GM12801 (cell line): ENCODE data around the gene TMEM185A.

Experiments used
- TF ChIP-seq, protein P1 (sequence below): IDR thresholded peaks from one replicate; pipeline ENCODE4 v1.5.1; 2011; ENCODE audit warnings: control low read depth; ENCODE audit not compliant: insufficient read length; ENCODE audit errors: extremely low read depth

The TMEM185A gene

GRCh38 chrX:149641835-149642234 lies 10.2 kb upstream of the TMEM185A start:
- TF ChIP-seq, protein P1, sequence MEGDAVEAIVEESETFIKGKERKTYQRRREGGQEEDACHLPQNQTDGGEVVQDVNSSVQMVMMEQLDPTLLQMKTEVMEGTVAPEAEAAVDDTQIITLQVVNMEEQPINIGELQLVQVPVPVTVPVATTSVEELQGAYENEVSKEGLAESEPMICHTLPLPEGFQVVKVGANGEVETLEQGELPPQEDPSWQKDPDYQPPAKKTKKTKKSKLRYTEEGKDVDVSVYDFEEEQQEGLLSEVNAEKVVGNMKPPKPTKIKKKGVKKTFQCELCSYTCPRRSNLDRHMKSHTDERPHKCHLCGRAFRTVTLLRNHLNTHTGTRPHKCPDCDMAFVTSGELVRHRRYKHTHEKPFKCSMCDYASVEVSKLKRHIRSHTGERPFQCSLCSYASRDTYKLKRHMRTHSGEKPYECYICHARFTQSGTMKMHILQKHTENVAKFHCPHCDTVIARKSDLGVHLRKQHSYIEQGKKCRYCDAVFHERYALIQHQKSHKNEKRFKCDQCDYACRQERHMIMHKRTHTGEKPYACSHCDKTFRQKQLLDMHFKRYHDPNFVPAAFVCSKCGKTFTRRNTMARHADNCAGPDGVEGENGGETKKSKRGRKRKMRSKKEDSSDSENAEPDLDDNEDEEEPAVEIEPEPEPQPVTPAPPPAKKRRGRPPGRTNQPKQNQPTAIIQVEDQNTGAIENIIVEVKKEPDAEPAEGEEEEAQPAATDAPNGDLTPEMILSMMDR, result no peak

- TF ChIP-seq, protein P1, result no peak
These were observed 9.8 kb upstream of the TMEM185A start for GRCh38 chrX:149641432-149641831.

DNA sequence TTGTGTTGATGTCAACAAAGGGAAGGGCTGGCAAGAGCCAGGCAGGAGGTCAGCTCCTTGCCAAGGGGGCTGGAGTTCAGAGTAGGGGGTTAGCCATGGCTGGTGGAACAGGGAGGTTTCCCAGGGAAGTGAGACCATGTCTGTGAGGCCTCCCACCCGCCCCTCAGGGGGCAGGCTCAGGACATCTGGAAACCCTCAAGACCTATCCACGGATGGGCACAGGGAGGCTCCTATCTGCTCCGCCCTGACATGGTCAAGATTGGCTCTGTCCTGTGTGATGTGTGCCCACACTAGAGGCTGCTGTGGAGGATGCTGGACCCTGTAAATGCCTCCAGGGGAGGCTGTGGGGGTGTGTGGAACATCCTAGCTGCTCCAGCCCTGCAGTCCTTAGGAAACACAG lies 8.0 kb upstream of the TMEM185A start:
- TF ChIP-seq, protein P1, result no peak

GRCh38 chrX:149638860-149639259 lies 7.3 kb upstream of the TMEM185A start:
- TF ChIP-seq, protein P1, result no peak

- TF ChIP-seq, protein P1, result no peak
These were observed 1.9 kb upstream of the TMEM185A start for GRCh38 chrX:149633511-149633910.

DNA sequence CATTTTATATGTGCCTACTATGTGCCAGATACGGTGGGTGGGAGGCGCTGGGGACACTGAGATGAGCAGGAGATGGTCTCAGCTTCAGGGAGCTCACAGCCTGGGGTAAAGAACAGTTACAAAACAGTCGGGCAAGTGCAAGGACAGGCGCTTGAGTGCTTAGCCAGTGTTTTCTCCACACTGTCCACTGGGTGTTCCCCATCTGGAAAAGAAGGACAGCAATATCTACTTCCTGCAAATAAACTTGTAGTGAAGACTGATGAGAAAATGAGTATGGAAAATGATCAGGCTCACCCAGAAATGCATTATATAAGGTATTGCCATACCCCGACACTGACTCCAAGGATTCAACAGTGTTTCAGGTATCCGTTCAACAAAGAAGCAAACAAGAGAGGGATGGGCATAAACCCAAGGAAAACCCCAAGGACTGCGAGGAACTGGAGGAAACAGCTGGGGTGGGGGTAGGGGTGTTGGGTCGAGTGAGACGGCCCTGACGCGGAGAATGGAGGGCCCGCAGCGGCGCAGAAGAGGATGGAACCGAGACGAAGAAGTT lies 835 bp downstream of the TMEM185A start:
- TF ChIP-seq, protein P1, result no peak

GRCh38 chrX:149629730-149630387 lies 1.7 kb downstream of the TMEM185A start:
- TF ChIP-seq, protein P1, result no peak
